Ectodermal cell (in vitro differentiated cells): ENCODE data around the gene RHOU.

ENCODE experiments used
- H3K27ac ChIP-seq: 2 replicates; pipeline ENCODE4 v1.7.0; 2013; ENCODE audit warnings: mild to moderate bottlenecking, low read depth, low read length; ENCODE audit not compliant: insufficient read depth, poor library complexity, severe bottlenecking
- H3K27me3 ChIP-seq: 2 replicates; pipeline ENCODE4 v1.7.0; 2013; ENCODE audit warnings: mild to moderate bottlenecking, low read length; ENCODE audit not compliant: insufficient read depth, control insufficient read depth, poor library complexity, severe bottlenecking
- H3K36me3 ChIP-seq: one replicate; pipeline ENCODE4 v1.7.0; 2013; ENCODE audit warnings: low read length; ENCODE audit not compliant: control insufficient read depth, insufficient read depth
- H3K4me1 ChIP-seq: one replicate; pipeline ENCODE4 v1.7.0; 2013; ENCODE audit warnings: low read length; ENCODE audit not compliant: control insufficient read depth, insufficient read depth
- H3K4me3 ChIP-seq: 2 replicates; pipeline ENCODE4 v1.7.0; 2013; ENCODE audit warnings: low read depth, low read length, control low read depth; ENCODE audit not compliant: insufficient read depth
- H3K9me3 ChIP-seq: 2 replicates; pipeline ENCODE4 v1.7.0; 2013; ENCODE audit warnings: mild to moderate bottlenecking, low read length, moderate library complexity; ENCODE audit not compliant: control insufficient read depth
- WGBS, 2 experiments: methylation state at CpG; one replicate each; pipeline ENCODE4 v1.1.7; 2013; ENCODE audit warnings: missing lambda C conversion rate in 2 of 2; 5-methylcytosine and 5-hydroxymethylcytosine counted together

The RHOU gene

GRCh38 chr1:228747301-228747935 lies 12.1 kb downstream of the RHOU start:
- peaks cover 7% of the 10 kb centered on the region for H3K36me3 ChIP-seq
- 94 to 96% methylated on average over 3 of the region's 3 CpGs for WGBS, 2 experiments
- H3K4me1 ChIP-seq, result no peaks in the 10 kb centered on the region
- no peak overlapping the region for H3K4me3 ChIP-seq
- no peaks in the 10 kb centered on the region for H3K9me3 ChIP-seq
- no peaks in the 10 kb centered on the region for H3K27me3 ChIP-seq
- H3K27ac ChIP-seq, result no peak overlapping the region

GRCh38 chr1:228748029-228748428 lies 12.8 kb downstream of the RHOU start:
- H3K36me3 ChIP-seq, result peaks cover 7% of the 10 kb centered on the region
- H3K4me1 ChIP-seq, result no peaks in the 10 kb centered on the region
- no peak overlapping the region for H3K4me3 ChIP-seq
- H3K27ac ChIP-seq, result no peak overlapping the region
- no peaks in the 10 kb centered on the region for H3K27me3 ChIP-seq
- no peaks in the 10 kb centered on the region for H3K9me3 ChIP-seq
- 94 to 96% methylated on average over 2 of the region's 2 CpGs for WGBS, 2 experiments

GRCh38 chr1:228748431-228748830 lies 13.2 kb downstream of the RHOU start:
- Histone ChIP-seq H3K27ac (no peak overlapping the region), H3K4me3 (no peak overlapping the region), H3K9me3 (no peaks in the 10 kb centered on the region), H3K27me3 (no peaks in the 10 kb centered on the region), H3K36me3 (peaks cover 4% of the 10 kb centered on the region), H3K4me1 (no peaks in the 10 kb centered on the region)
- whole genome bisulfite sequencing, 2 experiments, result 60 to 63% methylated on average over 3 of the region's 3 CpGs

GRCh38 chr1:228749765-228750164 lies 14.5 kb downstream of the RHOU start:
- H3K4me3 ChIP-seq, result no peak overlapping the region
- no peaks in the 10 kb centered on the region for H3K9me3 ChIP-seq
- H3K4me1 ChIP-seq, result no peaks in the 10 kb centered on the region
- H3K36me3 ChIP-seq, result peaks cover 3% of the 10 kb centered on the region
- no peaks in the 10 kb centered on the region for H3K27me3 ChIP-seq
- no peak overlapping the region for H3K27ac ChIP-seq
- 88 to 100% methylated on average over 2 of the region's 2 CpGs for WGBS, 2 experiments

- 84 to 86% methylated on average over 10 of the region's 10 CpGs for WGBS, 2 experiments
- Histone ChIP-seq H3K9me3 (no peaks in the 10 kb centered on the region), H3K4me1 (no peaks in the 10 kb centered on the region), H3K27ac (no peak overlapping the region), H3K36me3 (peaks cover 3% of the 10 kb centered on the region), H3K27me3 (no peaks in the 10 kb centered on the region), H3K4me3 (no peak overlapping the region)
Observed at GRCh38 chr1:228750915-228751314, 15.6 kb downstream of the RHOU start.

- Histone ChIP-seq H3K27me3 (no peaks in the 10 kb centered on the region), H3K9me3 (no peaks in the 10 kb centered on the region), H3K27ac (no peak overlapping the region), H3K36me3 (peaks cover 3% of the 10 kb centered on the region), H3K4me3 (no peak overlapping the region), H3K4me1 (no peaks in the 10 kb centered on the region)
- 63 to 64% methylated on average over 3 of the region's 3 CpGs for WGBS, 2 experiments
Observed at GRCh38 chr1:228751360-228752098, 16.2 kb downstream of the RHOU start.

GRCh38 chr1:228752258-228752657 lies 17.0 kb downstream of the RHOU start:
- H3K27ac ChIP-seq, result no peak overlapping the region
- WGBS, 2 experiments, result 92% methylated on average over 6 of the region's 6 CpGs
- H3K27me3 ChIP-seq, result no peaks in the 10 kb centered on the region

GRCh38 chr1:228752675-228753265 lies 17.5 kb downstream of the RHOU start:
- Histone ChIP-seq H3K4me3 (no peak overlapping the region), H3K36me3 (no peaks in the 10 kb centered on the region), H3K4me1 (no peaks in the 10 kb centered on the region), H3K27me3 (no peaks in the 10 kb centered on the region), H3K9me3 (no peaks in the 10 kb centered on the region), H3K27ac (no peak overlapping the region)
- WGBS, 2 experiments, result 96% methylated on average over 5 of the region's 5 CpGs

More at GRCh38 chr1:228752258-228752657, 17.0 kb downstream of the RHOU start:
- no peaks in the 10 kb centered on the region for H3K4me1 ChIP-seq
- no peaks in the 10 kb centered on the region for H3K36me3 ChIP-seq
- no peak overlapping the region for H3K4me3 ChIP-seq
- H3K9me3 ChIP-seq, result no peaks in the 10 kb centered on the region

GRCh38 chr1:228753287-228753686 lies 18.0 kb downstream of the RHOU start:
- Histone ChIP-seq H3K4me1 (no peaks in the 10 kb centered on the region), H3K4me3 (no peak overlapping the region), H3K27ac (no peak overlapping the region), H3K36me3 (no peaks in the 10 kb centered on the region), H3K9me3 (no peaks in the 10 kb centered on the region), H3K27me3 (no peaks in the 10 kb centered on the region)
- 94 to 95% methylated on average over 1 of the region's 1 CpG for WGBS, 2 experiments

GRCh38 chr1:228753786-228754360 lies 18.6 kb downstream of the RHOU start:
- WGBS, 2 experiments, result 78 to 79% methylated on average over 6 of the region's 6 CpGs
- Histone ChIP-seq H3K4me1 (no peaks in the 10 kb centered on the region), H3K9me3 (no peaks in the 10 kb centered on the region), H3K36me3 (no peaks in the 10 kb centered on the region), H3K4me3 (no peak overlapping the region), H3K27me3 (no peaks in the 10 kb centered on the region), H3K27ac (no peak overlapping the region)
